Measurements from ENCODE around the gene BCR. TPM values are rescaled to one million over a fixed set of nuclear protein-coding genes. Genes with fewer than 3 reads are reported as not detected.

Gene BCR
- total RNA-seq, 1 donor, result 59.5 TPM

DNA sequence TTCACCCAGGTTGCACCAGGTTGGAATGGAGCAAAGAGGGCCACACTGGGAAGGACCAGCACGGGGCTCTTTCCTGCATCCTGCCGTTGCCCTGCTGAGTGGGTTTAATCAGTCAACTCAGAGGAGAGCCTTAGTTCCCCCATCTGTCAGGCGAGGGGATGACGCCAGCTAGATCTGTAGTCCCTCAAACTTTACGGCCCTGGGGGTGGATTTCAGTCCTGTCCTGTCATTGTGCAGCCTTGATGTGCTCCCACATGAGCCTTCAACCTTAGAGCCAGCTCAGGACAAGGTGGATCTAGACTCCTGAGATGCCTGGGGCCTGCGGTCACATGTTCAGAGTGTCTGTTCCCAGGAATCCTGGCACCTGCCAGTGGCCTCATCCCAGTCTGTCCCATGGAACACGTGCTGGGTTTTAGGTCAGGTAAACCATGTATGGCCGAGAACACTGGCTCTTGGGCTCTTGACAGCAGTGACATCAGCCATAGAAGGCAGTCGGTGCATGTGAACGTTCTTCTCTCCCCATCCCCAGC is 104.3 kb downstream of the BCR start:
- Histone ChIP-seq H3K4me1 (ENCODE audit: insufficient read depth, low read length) (peaks cover 23% of the 10 kb centered on the region), H3K4me3 (ENCODE audit: low read length) (no peak overlapping the region), H3K27me3 (ENCODE audit: insufficient read depth, low read length) (no peaks in the 10 kb centered on the region), H3K9me3 (ENCODE audit: low read depth, low read length) (no peaks in the 10 kb centered on the region)

DNA sequence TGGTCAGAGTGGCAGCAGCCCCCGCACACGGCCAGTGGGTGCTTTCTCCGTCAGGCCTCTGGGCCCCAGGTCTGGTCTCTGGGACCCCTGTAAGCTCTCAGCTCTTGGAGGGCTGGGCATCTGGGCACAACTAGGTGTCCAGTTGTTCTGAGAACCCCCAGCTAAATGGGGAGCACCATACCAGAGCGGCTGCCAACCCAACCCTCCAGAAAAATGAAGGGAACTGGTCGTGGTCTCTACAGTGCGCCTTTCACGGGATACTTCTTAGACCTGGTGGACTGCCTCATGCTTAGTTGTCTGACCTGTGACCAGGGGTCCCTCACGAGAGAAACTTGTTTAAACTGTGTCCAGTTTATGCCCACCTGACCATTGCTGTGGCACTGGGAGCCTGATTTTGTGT is 104.9 kb downstream of the BCR start:
- H3K4me3 ChIP-seq (ENCODE audit: low read length), result no peak overlapping the region
- H3K27me3 ChIP-seq (ENCODE audit: insufficient read depth, low read length), result no peaks in the 10 kb centered on the region
- H3K9me3 ChIP-seq (ENCODE audit: low read depth, low read length), result no peaks in the 10 kb centered on the region

GRCh38 chr22:23285734-23286133 is 105.4 kb downstream of the BCR start:
- Histone ChIP-seq H3K4me1 (ENCODE audit: insufficient read depth, low read length) (peaks cover 14% of the 10 kb centered on the region), H3K4me3 (ENCODE audit: low read length) (no peak overlapping the region), H3K9me3 (ENCODE audit: low read depth, low read length) (no peaks in the 10 kb centered on the region), H3K27me3 (ENCODE audit: insufficient read depth, low read length) (no peaks in the 10 kb centered on the region)

More for the DNA sequence above, 104.9 kb downstream of the BCR start:
- H3K4me1 ChIP-seq (ENCODE audit: insufficient read depth, low read length), result peaks cover 17% of the 10 kb centered on the region

DNA sequence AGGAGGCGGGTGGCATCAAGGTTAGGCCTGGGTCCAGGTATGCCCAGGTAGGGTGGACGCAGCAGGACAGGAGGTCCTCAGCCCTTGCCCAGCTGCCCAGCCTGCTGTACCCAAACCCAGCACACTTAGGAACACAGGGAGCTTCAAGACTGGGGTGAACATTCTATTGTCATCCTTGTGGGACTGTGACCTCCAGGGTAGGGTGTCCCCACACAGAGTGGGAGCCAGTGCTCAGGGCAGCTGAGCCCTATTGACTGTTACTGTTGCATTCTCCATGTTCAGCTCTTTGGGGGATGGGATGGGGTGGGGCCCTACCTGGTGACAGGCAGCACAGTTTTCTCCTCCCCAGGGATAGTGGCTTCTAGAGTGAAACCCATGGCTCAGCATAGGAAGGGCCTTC is 106.0 kb downstream of the BCR start:
- Histone ChIP-seq H3K4me1 (ENCODE audit: insufficient read depth, low read length) (peaks cover 11% of the 10 kb centered on the region), H3K9me3 (ENCODE audit: low read depth, low read length) (no peaks in the 10 kb centered on the region), H3K4me3 (ENCODE audit: low read length) (no peak overlapping the region), H3K27me3 (ENCODE audit: insufficient read depth, low read length) (no peaks in the 10 kb centered on the region)

GRCh38 chr22:23287136-23288095 is 107.1 kb downstream of the BCR start:
- H3K27me3 ChIP-seq (ENCODE audit: insufficient read depth, low read length), result no peaks in the 10 kb centered on the region
- no peaks in the 10 kb centered on the region for H3K9me3 ChIP-seq (ENCODE audit: low read depth, low read length)
- no peak overlapping the region for H3K4me3 ChIP-seq (ENCODE audit: low read length)
- H3K4me1 ChIP-seq (ENCODE audit: insufficient read depth, low read length), result no peaks in the 10 kb centered on the region

GRCh38 chr22:23288301-23289129 is 108.2 kb downstream of the BCR start:
- H3K9me3 ChIP-seq (ENCODE audit: low read depth, low read length), result no peaks in the 10 kb centered on the region
- H3K4me1 ChIP-seq (ENCODE audit: insufficient read depth, low read length), result no peaks in the 10 kb centered on the region
- no peak overlapping the region for H3K4me3 ChIP-seq (ENCODE audit: low read length)
- no peaks in the 10 kb centered on the region for H3K27me3 ChIP-seq (ENCODE audit: insufficient read depth, low read length)

GRCh38 chr22:23289130-23289503 is 108.8 kb downstream of the BCR start:
- Histone ChIP-seq H3K4me1 (ENCODE audit: insufficient read depth, low read length) (no peaks in the 10 kb centered on the region), H3K4me3 (ENCODE audit: low read length) (no peak overlapping the region), H3K9me3 (ENCODE audit: low read depth, low read length) (no peaks in the 10 kb centered on the region), H3K27me3 (ENCODE audit: insufficient read depth, low read length) (no peaks in the 10 kb centered on the region)

DNA sequence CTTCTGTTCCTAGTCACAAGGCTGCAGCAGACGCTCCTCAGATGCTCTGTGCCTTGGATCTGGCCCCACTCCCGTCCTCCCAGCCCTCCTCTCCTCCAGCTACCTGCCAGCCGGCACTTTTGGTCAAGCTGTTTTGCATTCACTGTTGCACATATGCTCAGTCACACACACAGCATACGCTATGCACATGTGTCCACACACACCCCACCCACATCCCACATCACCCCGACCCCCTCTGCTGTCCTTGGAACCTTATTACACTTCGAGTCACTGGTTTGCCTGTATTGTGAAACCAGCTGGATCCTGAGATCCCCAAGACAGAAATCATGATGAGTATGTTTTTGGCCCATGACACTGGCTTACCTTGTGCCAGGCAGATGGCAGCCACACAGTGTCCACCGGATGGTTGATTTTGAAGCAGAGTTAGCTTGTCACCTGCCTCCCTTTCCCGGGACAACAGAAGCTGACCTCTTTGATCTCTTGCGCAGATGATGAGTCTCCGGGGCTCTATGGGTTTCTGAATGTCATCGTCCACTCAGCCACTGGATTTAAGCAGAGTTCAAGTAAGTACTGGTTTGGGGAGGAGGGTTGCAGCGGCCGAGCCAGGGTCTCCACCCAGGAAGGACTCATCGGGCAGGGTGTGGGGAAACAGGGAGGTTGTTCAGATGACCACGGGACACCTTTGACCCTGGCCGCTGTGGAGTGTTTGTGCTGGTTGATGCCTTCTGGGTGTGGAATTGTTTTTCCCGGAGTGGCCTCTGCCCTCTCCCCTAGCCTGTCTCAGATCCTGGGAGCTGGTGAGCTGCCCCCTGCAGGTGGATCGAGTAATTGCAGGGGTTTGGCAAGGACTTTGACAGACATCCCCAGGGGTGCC is 109.8 kb downstream of the BCR start:
- Histone ChIP-seq H3K27me3 (ENCODE audit: insufficient read depth, low read length) (no peaks in the 10 kb centered on the region), H3K9me3 (ENCODE audit: low read depth, low read length) (no peaks in the 10 kb centered on the region), H3K4me1 (ENCODE audit: insufficient read depth, low read length) (no peaks in the 10 kb centered on the region), H3K4me3 (ENCODE audit: low read length) (no peak overlapping the region)

GRCh38 chr22:23291806-23292452 is 111.6 kb downstream of the BCR start:
- no peaks in the 10 kb centered on the region for H3K4me1 ChIP-seq (ENCODE audit: insufficient read depth, low read length)
- no peak overlapping the region for H3K4me3 ChIP-seq (ENCODE audit: low read length)
- H3K9me3 ChIP-seq (ENCODE audit: low read depth, low read length), result no peaks in the 10 kb centered on the region
- H3K27me3 ChIP-seq (ENCODE audit: insufficient read depth, low read length), result no peaks in the 10 kb centered on the region

- Histone ChIP-seq H3K4me1 (ENCODE audit: insufficient read depth, low read length) (no peaks in the 10 kb centered on the region), H3K27me3 (ENCODE audit: insufficient read depth, low read length) (no peaks in the 10 kb centered on the region), H3K4me3 (ENCODE audit: low read length) (no peak overlapping the region), H3K9me3 (ENCODE audit: low read depth, low read length) (no peaks in the 10 kb centered on the region)
Measured at GRCh38 chr22:23292453-23293350, 112.4 kb downstream of the BCR start.

DNA sequence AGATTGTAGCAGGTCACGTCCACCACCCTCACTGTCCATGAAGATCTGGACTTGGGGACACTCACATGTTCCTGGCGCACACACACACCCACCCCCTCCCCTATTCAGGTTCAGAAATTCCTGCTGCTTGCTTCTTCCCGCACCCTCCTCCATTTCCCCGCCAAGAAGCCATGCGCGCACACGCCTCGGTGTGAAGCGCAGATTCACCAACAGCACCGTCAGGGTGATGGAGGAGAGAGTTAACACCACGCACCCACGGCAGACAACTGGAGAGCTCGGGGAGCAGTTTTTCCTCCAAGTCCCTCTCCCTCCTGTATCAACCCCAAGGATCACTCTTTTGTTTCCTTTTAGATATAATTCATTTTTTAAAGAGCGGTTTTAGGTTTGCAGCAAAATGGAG is 113.4 kb downstream of the BCR start:
- Histone ChIP-seq H3K4me3 (ENCODE audit: low read length) (no peak overlapping the region), H3K4me1 (ENCODE audit: insufficient read depth, low read length) (no peaks in the 10 kb centered on the region), H3K27me3 (ENCODE audit: insufficient read depth, low read length) (no peaks in the 10 kb centered on the region), H3K9me3 (ENCODE audit: low read depth, low read length) (no peaks in the 10 kb centered on the region)

GRCh38 chr22:23294221-23294620 is 113.9 kb downstream of the BCR start:
- no peaks in the 10 kb centered on the region for H3K9me3 ChIP-seq (ENCODE audit: low read depth, low read length)
- no peaks in the 10 kb centered on the region for H3K4me1 ChIP-seq (ENCODE audit: insufficient read depth, low read length)
- H3K27me3 ChIP-seq (ENCODE audit: insufficient read depth, low read length), result no peaks in the 10 kb centered on the region
- no peak overlapping the region for H3K4me3 ChIP-seq (ENCODE audit: low read length)

DNA sequence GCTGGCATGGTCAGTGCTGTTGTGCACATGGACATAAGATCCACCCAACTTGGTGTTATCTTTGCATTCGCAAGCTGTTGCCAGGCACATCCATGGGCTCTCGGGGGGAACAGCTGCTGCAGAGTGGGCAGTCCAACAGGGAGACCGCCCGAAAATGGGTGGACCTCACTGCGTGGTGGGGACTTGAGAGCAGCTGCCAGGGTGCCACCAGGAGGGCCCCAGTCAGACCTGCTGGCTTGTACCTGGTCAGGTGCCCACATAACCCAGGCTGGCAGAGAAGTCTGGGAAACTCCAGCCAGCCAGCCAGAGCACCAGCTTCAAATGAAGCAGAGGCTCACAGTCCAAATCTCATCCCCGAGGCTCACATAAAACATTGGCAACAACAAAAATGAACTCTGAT is 120.2 kb downstream of the BCR start:
- H3K27me3 ChIP-seq (ENCODE audit: insufficient read depth, low read length), result no peaks in the 10 kb centered on the region
- H3K4me1 ChIP-seq (ENCODE audit: insufficient read depth, low read length), result no peaks in the 10 kb centered on the region
- no peak overlapping the region for H3K4me3 ChIP-seq (ENCODE audit: low read length)
- H3K9me3 ChIP-seq (ENCODE audit: low read depth, low read length), result no peaks in the 10 kb centered on the region

All from mononuclear cell (primary cell).